ENCODE measurements around the gene HACD1.

DNA sequence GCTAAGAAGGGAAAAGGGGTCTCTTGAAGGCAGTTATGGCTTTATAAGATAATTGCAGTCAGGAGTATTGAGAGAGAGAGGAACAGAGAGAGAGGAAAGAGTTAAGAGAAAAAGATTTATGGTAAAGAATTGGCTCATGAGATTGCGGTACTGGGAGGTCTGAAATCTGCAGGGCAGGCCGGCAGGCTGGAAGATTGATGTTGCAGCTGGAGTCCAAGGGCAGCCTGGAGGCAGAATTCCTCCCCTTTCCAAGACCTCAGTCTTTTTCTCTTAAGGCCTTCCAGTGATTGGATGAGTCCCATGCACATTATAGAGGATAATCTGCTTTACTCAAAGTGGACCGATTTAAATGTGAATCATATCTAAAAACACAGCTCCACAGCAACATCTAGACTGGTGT, 68.4 kb downstream of the HACD1 start:
- TF ChIP-seq POLR2A (IDR thresholded peaks at IDR 0.05; ENCODE audit: low read depth, low read length) (no peak), MYC (IDR thresholded peaks at IDR 0.05; ENCODE audit: low read depth, low read length) (no peak), EZH2 (IDR thresholded peaks at IDR 0.05; ENCODE audit: borderline replicate concordance, low read depth, low read length, severe bottlenecking) (no peak), POLR2AphosphoS5 (IDR thresholded peaks at IDR 0.05; ENCODE audit: insufficient read depth, low read depth, low read length) (no peak), JUN (IDR thresholded peaks at IDR 0.05; ENCODE audit: borderline replicate concordance, insufficient read depth, insufficient read length, low read depth) (no peak), FOS (IDR thresholded peaks at IDR 0.05; ENCODE audit: borderline replicate concordance, insufficient read depth, low read length) (no peak)
- TF ChIP-seq, protein P1, sequence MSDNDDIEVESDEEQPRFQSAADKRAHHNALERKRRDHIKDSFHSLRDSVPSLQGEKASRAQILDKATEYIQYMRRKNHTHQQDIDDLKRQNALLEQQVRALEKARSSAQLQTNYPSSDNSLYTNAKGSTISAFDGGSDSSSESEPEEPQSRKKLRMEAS (IDR thresholded peaks at IDR 0.05; ENCODE audit: insufficient read depth, insufficient read length) = no peak
- TF ChIP-seq, protein P2, sequence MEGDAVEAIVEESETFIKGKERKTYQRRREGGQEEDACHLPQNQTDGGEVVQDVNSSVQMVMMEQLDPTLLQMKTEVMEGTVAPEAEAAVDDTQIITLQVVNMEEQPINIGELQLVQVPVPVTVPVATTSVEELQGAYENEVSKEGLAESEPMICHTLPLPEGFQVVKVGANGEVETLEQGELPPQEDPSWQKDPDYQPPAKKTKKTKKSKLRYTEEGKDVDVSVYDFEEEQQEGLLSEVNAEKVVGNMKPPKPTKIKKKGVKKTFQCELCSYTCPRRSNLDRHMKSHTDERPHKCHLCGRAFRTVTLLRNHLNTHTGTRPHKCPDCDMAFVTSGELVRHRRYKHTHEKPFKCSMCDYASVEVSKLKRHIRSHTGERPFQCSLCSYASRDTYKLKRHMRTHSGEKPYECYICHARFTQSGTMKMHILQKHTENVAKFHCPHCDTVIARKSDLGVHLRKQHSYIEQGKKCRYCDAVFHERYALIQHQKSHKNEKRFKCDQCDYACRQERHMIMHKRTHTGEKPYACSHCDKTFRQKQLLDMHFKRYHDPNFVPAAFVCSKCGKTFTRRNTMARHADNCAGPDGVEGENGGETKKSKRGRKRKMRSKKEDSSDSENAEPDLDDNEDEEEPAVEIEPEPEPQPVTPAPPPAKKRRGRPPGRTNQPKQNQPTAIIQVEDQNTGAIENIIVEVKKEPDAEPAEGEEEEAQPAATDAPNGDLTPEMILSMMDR (IDR thresholded peaks at IDR 0.05; ENCODE audit: extremely low read depth in 1 of 2, insufficient read depth in 1 of 2, low read depth in 1 of 2, low read length in 2 of 2) = no peak

All from endothelial cell of umbilical vein (primary cell).